ENCODE measurements around the gene MCM3AP. TPM values are rescaled to one million over a fixed set of nuclear protein-coding genes. Genes with fewer than 3 reads are reported as not detected.
A peak's percentile ranks its signal among the peaks of the same experiment; 100 is the strongest.

Gene MCM3AP
- polyA plus RNA-seq, 10 donors = 45.4 to 67.2 (median 58.4) TPM

GRCh38 chr21:46189213-46189958 lies 96.0 kb downstream of the MCM3AP start:
- no peak for DNase-seq

DNA sequence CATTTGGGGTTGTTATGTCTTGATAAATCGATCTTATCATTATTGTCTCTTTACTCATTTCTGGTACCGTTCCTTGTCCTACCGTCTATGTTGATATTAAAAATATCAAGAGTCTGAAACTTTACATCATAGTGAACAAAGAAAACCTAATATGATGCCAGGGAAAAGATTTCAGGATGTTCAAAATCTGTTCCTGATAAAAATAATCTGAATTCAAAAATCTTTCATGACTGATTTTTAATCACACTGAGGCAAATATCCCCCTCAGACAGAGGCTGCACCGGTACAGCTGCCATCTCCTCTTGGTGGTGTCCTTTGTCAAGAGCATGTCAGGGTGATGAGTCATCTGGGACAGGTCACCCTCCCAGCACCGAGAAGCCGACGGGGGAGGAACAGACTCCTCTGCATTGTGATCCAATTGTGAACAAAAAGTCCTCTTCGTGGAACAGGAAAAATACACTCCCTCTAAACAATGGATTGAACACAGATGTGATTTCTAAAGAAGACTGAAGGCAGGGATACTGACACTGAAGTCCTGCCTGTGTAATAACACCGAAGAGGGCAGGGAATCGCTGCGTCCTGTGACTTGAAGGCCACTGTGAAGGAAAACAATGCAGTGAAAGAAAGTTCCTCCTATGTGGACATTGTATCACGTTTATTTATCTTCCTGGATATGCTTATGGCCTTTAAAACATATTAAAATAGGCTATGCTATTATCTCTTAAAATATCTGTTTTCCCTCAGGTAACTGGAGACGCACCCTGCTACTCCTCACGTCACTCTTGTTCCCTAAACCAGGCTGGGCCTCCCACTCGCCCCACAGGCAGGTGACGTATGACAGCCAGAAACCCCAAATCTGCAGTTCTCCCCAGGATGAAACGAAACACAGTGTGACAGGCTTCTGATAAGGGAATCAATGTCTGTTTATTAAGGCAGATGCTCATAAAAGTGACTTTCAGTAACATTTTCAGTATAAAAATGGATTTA lies 96.9 kb downstream of the MCM3AP start:
- DNase-seq = peak in 2 of 3 donors; percentile 33 to 49

GRCh38 chr21:46187814-46188213 lies 97.6 kb downstream of the MCM3AP start:
- DNase-seq = no peak

GRCh38 chr21:46187261-46187660 lies 98.2 kb downstream of the MCM3AP start:
- no peak for DNase-seq

DNA sequence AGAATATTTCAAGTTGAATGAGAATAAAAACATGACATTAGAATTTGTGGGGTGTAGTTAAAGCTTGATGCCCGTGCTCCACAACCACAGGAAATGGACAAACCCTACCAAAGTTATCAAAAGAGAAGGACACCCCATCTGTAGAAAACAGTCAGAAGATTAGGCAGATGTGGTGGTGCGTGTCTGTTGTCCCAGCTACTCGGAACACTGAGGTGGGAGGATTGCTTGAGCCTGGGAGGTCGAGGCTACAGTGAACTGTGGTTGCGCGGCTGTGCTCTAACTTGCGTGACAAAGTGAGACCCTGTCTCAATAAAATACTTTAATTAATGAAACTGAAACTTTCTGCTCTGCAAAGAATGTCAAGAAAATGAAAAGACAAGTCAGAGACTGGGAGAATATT lies 99.7 kb downstream of the MCM3AP start:
- DNase-seq = no peak

Other genes starting within 250 kb of the MCM3AP start
- 100 to 1,000 TPM; 464 to 978 (median 662) TPM for gene COL6A2, start 187.5 kb downstream of the MCM3AP start, polyA plus RNA-seq (ENCODE audit: insufficient read length in 10 of 10)
- 1 to 10 TPM in 5 of 10 donors, under 1 TPM in 5; 0.35 to 2.5 (median 0.97) TPM for gene FTCD, start 130.0 kb downstream of the MCM3AP start, polyA plus RNA-seq (ENCODE audit: insufficient read length in 10 of 10)
- gene SPATC1L, start 101.2 kb downstream of the MCM3AP start, polyA plus RNA-seq (ENCODE audit: insufficient read length in 10 of 10) = 10 to 100 TPM in 7 of 10 donors, 1 to 10 TPM in 3; 4.2 to 14.9 (median 10.8) TPM
- gene LSS, start 56.8 kb downstream of the MCM3AP start, polyA plus RNA-seq (ENCODE audit: insufficient read length in 10 of 10) = 10 to 100 TPM; 22.0 to 47.1 (median 35.1) TPM
- gene YBEY, start 731 bp upstream of the MCM3AP start, polyA plus RNA-seq (ENCODE audit: insufficient read length in 10 of 10) = 10 to 100 TPM in 9 of 10 donors, 1 to 10 TPM in 1; 9.4 to 26.0 (median 17.4) TPM
- 10 to 100 TPM in 1 of 10 donors, 1 to 10 TPM in 9; 4.3 to 10.6 (median 6.3) TPM for gene C21orf58, start 38.3 kb upstream of the MCM3AP start, polyA plus RNA-seq (ENCODE audit: insufficient read length in 10 of 10)
- gene PCNT, start 38.5 kb upstream of the MCM3AP start, polyA plus RNA-seq (ENCODE audit: insufficient read length in 10 of 10) = 10 to 100 TPM; 41.2 to 83.0 (median 53.0) TPM
- gene DIP2A, start 173.3 kb upstream of the MCM3AP start, polyA plus RNA-seq (ENCODE audit: insufficient read length in 10 of 10) = 10 to 100 TPM; 16.0 to 40.4 (median 22.3) TPM